ENCODE data around the gene SLC12A7.

GRCh38 chr5:1027631-1028441, 84.0 kb downstream of the SLC12A7 start:
- TF ChIP-seq, protein P1, sequence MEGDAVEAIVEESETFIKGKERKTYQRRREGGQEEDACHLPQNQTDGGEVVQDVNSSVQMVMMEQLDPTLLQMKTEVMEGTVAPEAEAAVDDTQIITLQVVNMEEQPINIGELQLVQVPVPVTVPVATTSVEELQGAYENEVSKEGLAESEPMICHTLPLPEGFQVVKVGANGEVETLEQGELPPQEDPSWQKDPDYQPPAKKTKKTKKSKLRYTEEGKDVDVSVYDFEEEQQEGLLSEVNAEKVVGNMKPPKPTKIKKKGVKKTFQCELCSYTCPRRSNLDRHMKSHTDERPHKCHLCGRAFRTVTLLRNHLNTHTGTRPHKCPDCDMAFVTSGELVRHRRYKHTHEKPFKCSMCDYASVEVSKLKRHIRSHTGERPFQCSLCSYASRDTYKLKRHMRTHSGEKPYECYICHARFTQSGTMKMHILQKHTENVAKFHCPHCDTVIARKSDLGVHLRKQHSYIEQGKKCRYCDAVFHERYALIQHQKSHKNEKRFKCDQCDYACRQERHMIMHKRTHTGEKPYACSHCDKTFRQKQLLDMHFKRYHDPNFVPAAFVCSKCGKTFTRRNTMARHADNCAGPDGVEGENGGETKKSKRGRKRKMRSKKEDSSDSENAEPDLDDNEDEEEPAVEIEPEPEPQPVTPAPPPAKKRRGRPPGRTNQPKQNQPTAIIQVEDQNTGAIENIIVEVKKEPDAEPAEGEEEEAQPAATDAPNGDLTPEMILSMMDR (IDR thresholded peaks at IDR 0.05), result no peak
- TF ChIP-seq POLR2A (IDR thresholded peaks at IDR 0.05), result no peak

Data from testis (tissue), 2 donors.